Coronary artery (tissue), 2 donors: ENCODE measurements around the gene CTNNA2.

ENCODE experiments used
- DNase-seq: peaks from one replicate; pipeline ENCODE4 v3.0.0-alpha.2; 2017; ENCODE audit warnings: low spot score
- H3K27ac ChIP-seq, 2 donors: fragments of 200-600 bp; sonication (generic); one replicate each; pipeline ENCODE4 v1.5.1; 2016 to 2019
- H3K4me3 ChIP-seq: fragments of 200-600 bp; sonication (generic); 2 replicates; pipeline ENCODE4 v1.5.1; 2016; ENCODE audit warnings: mild to moderate bottlenecking, moderate library complexity
- TF ChIP-seq, protein P1 (sequence below): fragments of 200-600 bp; sonication (generic); IDR thresholded peaks from one replicate; pipeline ENCODE4 v1.5.1; 2019; ENCODE audit warnings: antibody characterized with exemption

CTNNA2 gene

DNA sequence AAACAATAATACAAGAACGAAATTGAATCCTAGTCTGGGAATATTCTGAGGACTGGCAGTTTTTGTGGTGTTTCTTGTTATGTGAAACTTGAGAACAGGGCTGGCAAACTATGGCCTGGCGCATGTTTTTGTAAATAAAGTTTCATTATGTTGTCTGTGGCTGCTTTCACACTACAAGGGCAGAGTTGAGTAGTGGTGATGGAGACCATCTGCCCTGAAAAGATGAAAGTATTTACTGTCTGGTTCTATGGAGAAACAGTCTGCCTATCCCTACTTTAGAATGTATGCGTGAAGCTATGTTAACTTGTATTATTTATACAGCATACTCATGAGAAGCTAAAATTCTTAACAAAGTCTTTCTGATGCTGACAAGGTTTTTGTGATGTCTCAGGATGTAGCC is 439.8 kb downstream of the CTNNA2 start:
- TF ChIP-seq, protein P1, sequence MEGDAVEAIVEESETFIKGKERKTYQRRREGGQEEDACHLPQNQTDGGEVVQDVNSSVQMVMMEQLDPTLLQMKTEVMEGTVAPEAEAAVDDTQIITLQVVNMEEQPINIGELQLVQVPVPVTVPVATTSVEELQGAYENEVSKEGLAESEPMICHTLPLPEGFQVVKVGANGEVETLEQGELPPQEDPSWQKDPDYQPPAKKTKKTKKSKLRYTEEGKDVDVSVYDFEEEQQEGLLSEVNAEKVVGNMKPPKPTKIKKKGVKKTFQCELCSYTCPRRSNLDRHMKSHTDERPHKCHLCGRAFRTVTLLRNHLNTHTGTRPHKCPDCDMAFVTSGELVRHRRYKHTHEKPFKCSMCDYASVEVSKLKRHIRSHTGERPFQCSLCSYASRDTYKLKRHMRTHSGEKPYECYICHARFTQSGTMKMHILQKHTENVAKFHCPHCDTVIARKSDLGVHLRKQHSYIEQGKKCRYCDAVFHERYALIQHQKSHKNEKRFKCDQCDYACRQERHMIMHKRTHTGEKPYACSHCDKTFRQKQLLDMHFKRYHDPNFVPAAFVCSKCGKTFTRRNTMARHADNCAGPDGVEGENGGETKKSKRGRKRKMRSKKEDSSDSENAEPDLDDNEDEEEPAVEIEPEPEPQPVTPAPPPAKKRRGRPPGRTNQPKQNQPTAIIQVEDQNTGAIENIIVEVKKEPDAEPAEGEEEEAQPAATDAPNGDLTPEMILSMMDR, result no peak
- no peak overlapping the region for H3K27ac ChIP-seq
- no peak overlapping the region for H3K4me3 ChIP-seq
- DNase-seq, result no peak

DNA sequence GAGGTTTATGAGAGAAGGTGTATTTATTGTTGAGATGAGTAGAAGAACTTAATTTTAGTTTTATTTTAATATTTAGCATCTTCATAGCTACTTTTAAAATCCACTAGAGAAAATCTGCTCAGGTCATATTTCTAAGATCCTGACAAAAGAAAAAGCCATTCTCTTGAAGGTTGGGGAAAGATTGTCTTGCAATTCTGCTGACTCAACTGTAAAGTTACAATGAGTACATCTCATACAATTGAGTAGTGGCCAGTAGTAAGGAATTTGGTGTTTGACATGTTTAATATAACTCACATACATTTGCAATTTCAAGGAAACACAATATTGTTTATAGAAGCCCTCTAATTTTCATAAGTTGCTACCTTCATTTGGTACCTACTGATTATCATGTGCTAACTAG is 447.2 kb downstream of the CTNNA2 start:
- no peak for DNase-seq
- Histone ChIP-seq H3K27ac (no peak overlapping the region), H3K4me3 (no peak overlapping the region)
- TF ChIP-seq, protein P1, result no peak

DNA sequence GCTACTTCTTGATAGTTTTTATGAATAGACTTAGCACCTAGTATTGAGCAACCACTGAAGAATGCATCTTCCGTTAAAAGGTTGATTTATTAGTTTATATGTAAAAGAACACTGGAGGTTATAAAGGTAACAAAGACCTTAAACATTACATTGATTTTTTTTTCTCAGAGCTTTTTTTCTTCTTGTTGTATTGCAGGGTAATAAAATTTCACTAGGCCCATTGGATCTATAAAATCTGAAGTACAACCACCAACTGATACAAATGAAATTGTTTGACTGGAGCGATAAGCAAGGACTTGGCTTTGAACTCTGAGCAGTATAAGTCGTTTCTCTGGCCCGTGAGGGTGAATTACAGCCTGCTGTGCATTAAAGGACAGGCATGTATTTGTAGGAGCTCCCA is 447.7 kb downstream of the CTNNA2 start:
- DNase-seq, result no peak
- TF ChIP-seq, protein P1, result no peak
- Histone ChIP-seq H3K27ac (no peak overlapping the region), H3K4me3 (no peak overlapping the region)

DNA sequence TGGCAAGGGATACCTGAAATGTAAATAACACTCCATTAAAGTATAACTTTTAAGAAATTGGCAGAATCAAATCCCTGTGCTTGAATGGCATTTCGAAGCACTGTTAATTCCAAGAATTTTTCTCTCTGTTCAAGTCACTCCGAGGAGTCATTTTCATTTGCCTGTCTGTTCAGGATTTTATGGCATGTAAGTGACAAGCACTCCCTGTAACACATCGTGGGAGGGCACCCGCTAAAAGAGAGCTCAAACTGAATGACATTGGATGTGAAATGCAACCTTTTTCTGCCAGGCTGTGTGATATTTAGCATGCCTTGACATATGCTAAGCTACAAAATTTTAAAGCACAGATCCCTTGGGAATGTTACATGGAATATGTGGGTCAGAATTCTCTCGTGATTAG is 452.1 kb downstream of the CTNNA2 start:
- DNase-seq, result no peak
- Histone ChIP-seq H3K27ac (no peak overlapping the region), H3K4me3 (no peak overlapping the region)
- TF ChIP-seq, protein P1, result no peak

DNA sequence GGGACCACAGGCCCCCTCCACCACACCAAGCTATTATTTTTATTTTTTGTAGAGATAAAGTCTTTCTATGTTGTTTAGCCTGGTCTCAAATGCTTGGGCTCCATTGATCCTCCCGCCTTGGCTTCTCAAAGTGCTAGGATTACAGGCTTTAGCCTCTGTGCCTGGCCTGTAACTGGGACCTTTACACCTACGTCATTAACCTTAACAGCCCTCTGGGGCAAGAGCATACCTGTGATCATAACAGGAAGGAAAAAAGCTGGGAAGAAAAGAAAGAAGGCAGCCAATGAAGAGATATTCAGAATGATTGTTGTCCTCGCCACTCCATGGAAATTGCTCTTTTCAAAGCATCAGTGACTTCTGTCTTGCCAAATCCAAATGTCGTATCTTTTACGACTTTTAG is 453.5 kb downstream of the CTNNA2 start:
- DNase-seq, result no peak
- TF ChIP-seq, protein P1, result no peak
- no peak overlapping the region for H3K4me3 ChIP-seq
- no peak overlapping the region for H3K27ac ChIP-seq

DNA sequence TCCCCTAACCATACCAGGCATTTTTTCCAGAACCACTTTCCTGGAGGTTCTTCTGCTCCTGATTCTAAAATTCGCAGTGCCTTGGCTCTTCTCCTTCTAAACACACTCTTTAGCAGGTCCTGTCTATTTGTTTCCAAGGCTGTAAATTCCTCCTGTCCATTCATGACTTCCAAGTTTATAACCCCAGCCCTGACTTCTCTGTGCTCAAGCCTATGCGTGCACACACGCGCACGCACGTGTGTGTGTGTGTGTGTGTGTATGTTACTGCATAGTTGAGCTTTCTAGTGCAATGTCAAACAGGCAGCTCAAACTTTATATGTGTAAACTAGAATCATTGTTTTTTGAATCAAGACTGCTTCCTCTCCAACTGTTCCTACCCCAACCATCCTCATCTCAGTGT is 454.0 kb downstream of the CTNNA2 start:
- TF ChIP-seq, protein P1, result no peak
- no peak for DNase-seq
- no peak overlapping the region for H3K4me3 ChIP-seq
- H3K27ac ChIP-seq, result no peak overlapping the region

DNA sequence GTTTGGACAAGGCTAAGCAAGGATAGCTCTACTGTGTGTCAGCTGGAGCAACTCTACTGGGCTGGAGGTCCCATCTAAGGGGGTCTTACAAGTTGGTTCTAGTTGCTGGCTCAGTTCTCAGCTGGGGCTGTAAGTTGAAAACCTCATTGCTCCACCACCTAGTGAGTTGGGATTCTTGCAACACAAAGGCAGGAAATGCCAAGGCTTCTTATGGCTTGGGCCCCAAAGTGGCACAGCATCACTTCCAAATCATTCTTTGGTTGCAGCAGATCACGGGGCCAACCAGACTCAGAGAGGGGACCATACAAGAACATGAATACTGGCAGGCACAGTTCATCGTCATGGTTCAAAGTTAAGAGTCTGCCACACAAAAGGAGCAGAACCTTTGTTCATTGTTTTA is 459.0 kb downstream of the CTNNA2 start:
- no peak for DNase-seq
- Histone ChIP-seq H3K27ac (no peak overlapping the region), H3K4me3 (no peak overlapping the region)
- TF ChIP-seq, protein P1, result no peak
